ENCODE results near the gene FIGLA. TPM values are rescaled to one million over a fixed set of nuclear protein-coding genes. Genes with fewer than 3 reads are reported as not detected.

Gene FIGLA
- total RNA-seq, 1 experiment from 2014 or later: not detected

DNA sequence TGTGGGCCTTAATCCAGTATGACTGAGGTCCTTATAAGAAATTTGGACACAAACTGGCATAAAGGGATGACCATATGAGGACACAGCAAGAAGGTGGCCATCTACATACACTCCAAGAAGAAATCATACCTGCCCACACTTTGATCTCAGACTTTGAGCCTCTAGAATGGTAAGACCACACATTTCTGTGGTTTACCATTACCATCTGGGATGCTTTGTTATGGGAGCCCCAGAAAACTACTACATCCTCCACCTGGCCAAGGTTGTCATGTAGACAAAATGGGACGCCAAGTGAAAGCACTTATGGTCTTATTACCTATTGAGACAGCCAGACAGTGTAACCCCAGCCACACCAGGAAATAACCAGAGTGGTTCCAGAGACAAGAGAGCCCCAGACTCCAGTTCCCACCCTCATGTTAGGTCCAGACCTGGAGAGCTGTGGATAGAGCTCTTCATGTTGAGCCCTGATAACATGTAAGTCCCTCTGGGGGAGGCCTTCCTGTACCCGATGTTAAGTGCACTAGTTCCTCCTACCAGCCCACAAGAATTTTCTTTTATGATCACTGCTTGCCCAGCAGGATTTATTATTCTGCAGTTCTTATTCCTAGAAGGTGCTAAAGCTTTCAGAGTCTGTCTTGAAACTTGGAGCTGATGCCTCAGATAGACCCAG lies 17.8 kb downstream of the FIGLA start:
- Histone ChIP-seq H4K91ac (ENCODE audit: insufficient read length, low read depth, low read length) (no peak overlapping the region), H2AFZ (ENCODE audit: low read length) (no peak overlapping the region), H3K27ac (ENCODE audit: insufficient read length, low read depth, low read length) (no peak overlapping the region), H3K9me3 (ENCODE audit: control insufficient read depth, low read depth, low read length) (no peaks in the 10 kb centered on the region), H3K18ac (ENCODE audit: insufficient read length, low read depth, low read length) (no peak overlapping the region), H3K14ac (ENCODE audit: insufficient read depth, low read length) (no peak overlapping the region), H3K4me1 (ENCODE audit: insufficient read depth, low read length) (peaks cover 6% of the 10 kb centered on the region; the same call in 1 of the 2 replicates), H3K9ac (ENCODE audit: extremely low read depth, insufficient read length, low read length) (no peak overlapping the region), H3K79me2 (ENCODE audit: insufficient read depth, low read length) (no peaks in the 10 kb centered on the region), H4K8ac (replicated peaks; ENCODE audit: insufficient read length, low read depth, low read length) (no peak overlapping the region), H2AK5ac (ENCODE audit: insufficient read length, low read length) (no peak overlapping the region), H3K4ac (ENCODE audit: low read depth, low read length) (no peak overlapping the region), H3K56ac (ENCODE audit: insufficient read length, low read depth, low read length) (no peak overlapping the region), H3K79me1 (ENCODE audit: insufficient read depth, low read depth, low read length, poor library complexity, severe bottlenecking) (no peaks in the 10 kb centered on the region), H3K4me2 (ENCODE audit: insufficient read depth, insufficient read length, low read length) (no peak overlapping the region), H3K23me2 (ENCODE audit: insufficient read length, low read depth, low read length, poor library complexity, severe bottlenecking) (peaks cover 3% of the 10 kb centered on the region), H2BK5ac (ENCODE audit: insufficient read length, low read length) (no peak overlapping the region), H2BK12ac (ENCODE audit: insufficient read length, low read depth, low read length) (no peak overlapping the region), H2BK20ac (ENCODE audit: low read depth, low read length, poor library complexity, severe bottlenecking) (no peak overlapping the region), H2BK15ac (ENCODE audit: low read depth, low read length) (no peak overlapping the region), H3K23ac (ENCODE audit: insufficient read length, low read depth, low read length) (no peak overlapping the region), H4K20me1 (ENCODE audit: control insufficient read depth, insufficient read depth, insufficient read length) (no peaks in the 10 kb centered on the region), H3T11ph (ENCODE audit: low read length) (no peak overlapping the region), H2BK120ac (ENCODE audit: low read depth, low read length, poor library complexity, severe bottlenecking) (no peak overlapping the region), H4K5ac (ENCODE audit: insufficient read length, low read depth, low read length) (no peak overlapping the region), H3K27me3 (ENCODE audit: insufficient read depth, low read length) (no peaks in the 10 kb centered on the region)
- TF ChIP-seq, protein P1, sequence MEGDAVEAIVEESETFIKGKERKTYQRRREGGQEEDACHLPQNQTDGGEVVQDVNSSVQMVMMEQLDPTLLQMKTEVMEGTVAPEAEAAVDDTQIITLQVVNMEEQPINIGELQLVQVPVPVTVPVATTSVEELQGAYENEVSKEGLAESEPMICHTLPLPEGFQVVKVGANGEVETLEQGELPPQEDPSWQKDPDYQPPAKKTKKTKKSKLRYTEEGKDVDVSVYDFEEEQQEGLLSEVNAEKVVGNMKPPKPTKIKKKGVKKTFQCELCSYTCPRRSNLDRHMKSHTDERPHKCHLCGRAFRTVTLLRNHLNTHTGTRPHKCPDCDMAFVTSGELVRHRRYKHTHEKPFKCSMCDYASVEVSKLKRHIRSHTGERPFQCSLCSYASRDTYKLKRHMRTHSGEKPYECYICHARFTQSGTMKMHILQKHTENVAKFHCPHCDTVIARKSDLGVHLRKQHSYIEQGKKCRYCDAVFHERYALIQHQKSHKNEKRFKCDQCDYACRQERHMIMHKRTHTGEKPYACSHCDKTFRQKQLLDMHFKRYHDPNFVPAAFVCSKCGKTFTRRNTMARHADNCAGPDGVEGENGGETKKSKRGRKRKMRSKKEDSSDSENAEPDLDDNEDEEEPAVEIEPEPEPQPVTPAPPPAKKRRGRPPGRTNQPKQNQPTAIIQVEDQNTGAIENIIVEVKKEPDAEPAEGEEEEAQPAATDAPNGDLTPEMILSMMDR (conservative IDR thresholded peaks at IDR 0.05): no peak
- DNase-seq: no peak
- peaks cover 24 to 34% of the 10 kb centered on the region in 2 experiments for H3K4me1 Mint-ChIP-seq
- no peaks in the 10 kb centered on the region for H3K36me3 Mint-ChIP-seq (ENCODE audit: insufficient read depth in 1 of 3, low read depth in 3 of 3)
- WGBS (ENCODE audit: extremely low coverage, insufficient read length, low lambda C conversion rate): no CpG with 5 or more reads among the region's 2 CpGs
- H3K27ac Mint-ChIP-seq: no peak overlapping the region
- no peaks in the 10 kb centered on the region for H3K9me3 Mint-ChIP-seq
- peaks cover 17% of the 10 kb centered on the region for H3K27me3 Mint-ChIP-seq (ENCODE audit: low read depth)
- no peak overlapping the region for H3K4me3 Mint-ChIP-seq

Data from H9 (cell line).